GM12878 (cell line): ENCODE data around the gene ZDHHC14. TPM values are rescaled to one million over a fixed set of nuclear protein-coding genes. Genes with fewer than 3 reads are reported as not detected.
A peak's percentile ranks its signal among the peaks of the same experiment; 100 is the strongest.

Source experiments
- ASH2L ChIP-seq: fragments of 300-600, 200-600 bp; sonication (generic); IDR thresholded peaks from 2 replicates; pipeline ENCODE4 v1.6.1; 2017; ENCODE audit warnings: low read depth, mild to moderate bottlenecking, borderline replicate concordance
- ATF7 ChIP-seq: fragments of 450-650 bp; IDR thresholded peaks from 2 replicates; pipeline ENCODE4 v1.6.1; 2016; ENCODE audit warnings: low read depth, mild to moderate bottlenecking
- CEBPB ChIP-seq, 2 experiments: fragments of 150-350 bp in 1 of 2; IDR thresholded peaks; 2 replicates each; pipeline ENCODE4 v1.6.1; 2012 to 2014; ENCODE audit warnings: low read depth in 2 of 2, low read length in 2 of 2, borderline replicate concordance in 1 of 2, inconsistent platforms in 1 of 2
- DPF2 ChIP-seq: fragments of 450-650 bp; IDR thresholded peaks from 2 replicates; pipeline ENCODE4 v1.6.1; 2017; ENCODE audit warnings: mild to moderate bottlenecking
- EP300 ChIP-seq, 2 experiments: fragments of 150-350 bp in 1 of 2; IDR thresholded peaks; 2 replicates each; pipeline ENCODE4 v1.6.1; 2011 to 2012; ENCODE audit warnings: low read depth in 2 of 2, low read length in 2 of 2, borderline replicate concordance in 1 of 2, improper control_type of control experiment in 1 of 2, inconsistent platforms in 1 of 2; ENCODE audit not compliant: control insufficient read depth in 1 of 2
- ETV6 ChIP-seq, 2 experiments: fragments of 450-650 bp in 1 of 2; IDR thresholded peaks in 1 of 2; conservative IDR thresholded peaks in 1 of 2; 2 replicates each; pipeline ENCODE4 v1.6.1; 2014; ENCODE audit warnings: antibody characterized with exemption in 1 of 2, borderline replicate concordance in 1 of 2, low read depth in 1 of 2, mild to moderate bottlenecking in 1 of 2, moderate library complexity in 1 of 2
- GABPA ChIP-seq: IDR thresholded peaks from 2 replicates; pipeline ENCODE4 v1.6.1; 2014; ENCODE audit warnings: antibody characterized with exemption, low read depth, mild to moderate bottlenecking, inconsistent platforms
- HCFC1 ChIP-seq: fragments of 150-350 bp; IDR thresholded peaks from 2 replicates; pipeline ENCODE4 v1.6.1; 2014; ENCODE audit warnings: low read length
- JUND ChIP-seq: IDR thresholded peaks from 2 replicates; pipeline ENCODE4 v1.6.1; 2012; ENCODE audit warnings: low read depth, mild to moderate bottlenecking, low read length, improper control_type of control experiment, moderate library complexity
- KLF5 ChIP-seq: fragments of 450-650 bp; IDR thresholded peaks from 2 replicates; pipeline ENCODE4 v1.6.1; 2014; ENCODE audit warnings: mild to moderate bottlenecking; ENCODE audit not compliant: partially characterized antibody
- LARP7 ChIP-seq: fragments of 450-650 bp; IDR thresholded peaks from 2 replicates; pipeline ENCODE4 v1.6.1; 2017; ENCODE audit warnings: mild to moderate bottlenecking
- PAX5 ChIP-seq: IDR thresholded peaks from 2 replicates; pipeline ENCODE4 v1.6.1; 2011; ENCODE audit warnings: low read depth, low read length, borderline replicate concordance
- POU2F2 ChIP-seq: IDR thresholded peaks from 3 replicates; pipeline ENCODE4 v1.6.1; 2011; ENCODE audit warnings: low read depth, mild to moderate bottlenecking, low read length, borderline replicate concordance
- RB1 ChIP-seq: fragments of 450-650 bp; formaldehyde crosslinking; IDR thresholded peaks from 2 replicates; pipeline ENCODE4 v1.6.1; 2017; ENCODE audit warnings: mild to moderate bottlenecking, borderline replicate concordance
- RELA ChIP-seq: fragments of 450-650 bp; IDR thresholded peaks from 2 replicates; pipeline ENCODE4 v1.8.0; 2014; ENCODE audit warnings: borderline replicate concordance; ENCODE audit not compliant: partially characterized antibody
- SIX5 ChIP-seq: IDR thresholded peaks from 2 replicates; pipeline ENCODE4 v1.6.1; 2011; ENCODE audit warnings: mild to moderate bottlenecking, low read depth, low read length, moderate library complexity; ENCODE audit not compliant: severe bottlenecking
- TCF7 ChIP-seq: IDR thresholded peaks from 2 replicates; pipeline ENCODE4 v1.6.1; 2014; ENCODE audit warnings: antibody characterized with exemption, borderline replicate concordance
- YBX1 ChIP-seq: fragments of 450-650 bp; IDR thresholded peaks from 2 replicates; pipeline ENCODE4 v1.6.1; 2016; ENCODE audit warnings: antibody characterized with exemption
- polyA plus RNA-seq, 11 experiments: library from polyadenylated mRNA; depleted of rRNA in 4 of 11; unstranded in 6 of 11; stranded (reverse) in 5 of 11; fragments of >200 nt; fragmentation: Nextera tagmentation in 4 of 11; fragmentation: Illumina TruSeq in 1 of 11; extraction: Ambion mirVana in 4 of 11; extraction: Trizol in 1 of 11; gene quantifications; 1 replicate in 1 of 11; 2 replicates in 10 of 11; pipeline versions ENCODE4 v1.2.1 to v1.2.3, GENCODE V29; 2011 to 2016; ENCODE audit warnings: inconsistent platforms in 2 of 11, missing spikeins in 2 of 11, low read depth in 1 of 11
- total RNA-seq, 4 experiments: library from RNA; depleted of rRNA in 3 of 4; stranded (reverse); fragments of >200 nt in 3 of 4; fragmentation: Illumina TruSeq in 1 of 4; extraction: Trizol in 1 of 4; gene quantifications; 2 replicates each; pipeline versions ENCODE4 v1.2.1 to v1.2.3, GENCODE V29; 2013 to 2021
- TF ChIP-seq, protein P1 (sequence below): fragments of 450-650 bp; IDR thresholded peaks from 2 replicates; pipeline ENCODE4 v1.6.1; 2016; ENCODE audit warnings: mild to moderate bottlenecking, moderate library complexity, borderline replicate concordance
- TF ChIP-seq, protein P2 (sequence below): fragments of 450-650 bp; IDR thresholded peaks from 2 replicates; pipeline ENCODE4 v1.6.1; 2017; ENCODE audit warnings: mild to moderate bottlenecking, moderate library complexity

The ZDHHC14 gene
- total and polyA plus RNA-seq, 10 of the 15 experiments (the other 5 are each of a cell fraction or from before 2014, with no cell fraction given): 0.15 to 16.0 (median 0.76) TPM; not detected in 1

DNA sequence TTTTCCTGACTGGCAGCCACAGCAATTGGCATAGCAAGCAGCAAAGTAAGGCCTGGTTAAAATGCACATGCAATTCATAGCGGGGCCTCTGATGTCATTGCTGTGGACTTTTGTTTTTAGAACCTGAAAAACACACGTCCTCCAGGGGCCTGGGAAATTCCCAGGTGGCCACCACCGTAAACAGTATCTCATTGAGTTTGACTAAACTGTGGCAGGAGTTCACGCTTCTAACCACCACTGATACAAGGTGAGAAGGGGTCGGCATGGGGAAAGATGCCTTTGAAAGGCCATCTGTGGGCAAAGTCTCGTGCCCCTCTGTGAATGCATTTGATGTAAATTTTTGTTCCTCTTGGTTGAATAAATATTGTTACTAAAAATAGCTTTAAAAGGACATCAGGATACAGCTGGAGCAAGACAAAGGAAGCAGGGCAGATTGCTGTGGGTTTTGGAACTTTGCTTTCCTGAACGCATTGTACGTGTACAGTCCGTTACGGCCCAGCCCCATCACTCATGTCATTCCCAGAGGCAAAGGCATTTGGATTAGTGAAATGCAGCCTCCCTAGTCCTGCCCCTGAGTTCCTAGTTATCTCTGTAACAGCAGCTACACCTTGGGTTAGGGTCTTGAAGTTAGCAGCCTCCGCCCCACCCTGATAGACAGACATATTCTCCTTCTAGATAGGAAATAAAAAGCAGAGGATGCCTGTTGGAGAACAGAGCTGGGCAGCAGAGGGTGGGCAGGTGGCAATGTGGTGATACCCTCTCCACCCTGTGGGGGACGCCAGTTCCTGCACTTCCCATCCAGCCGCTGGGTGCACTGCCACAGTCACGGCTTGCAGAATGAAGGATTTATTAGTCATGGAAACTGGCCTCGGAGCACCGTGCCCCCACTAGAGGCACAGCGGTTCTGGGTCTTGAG is 80.3 kb downstream of the ZDHHC14 start (continued):
- TF ChIP-seq, protein P1, sequence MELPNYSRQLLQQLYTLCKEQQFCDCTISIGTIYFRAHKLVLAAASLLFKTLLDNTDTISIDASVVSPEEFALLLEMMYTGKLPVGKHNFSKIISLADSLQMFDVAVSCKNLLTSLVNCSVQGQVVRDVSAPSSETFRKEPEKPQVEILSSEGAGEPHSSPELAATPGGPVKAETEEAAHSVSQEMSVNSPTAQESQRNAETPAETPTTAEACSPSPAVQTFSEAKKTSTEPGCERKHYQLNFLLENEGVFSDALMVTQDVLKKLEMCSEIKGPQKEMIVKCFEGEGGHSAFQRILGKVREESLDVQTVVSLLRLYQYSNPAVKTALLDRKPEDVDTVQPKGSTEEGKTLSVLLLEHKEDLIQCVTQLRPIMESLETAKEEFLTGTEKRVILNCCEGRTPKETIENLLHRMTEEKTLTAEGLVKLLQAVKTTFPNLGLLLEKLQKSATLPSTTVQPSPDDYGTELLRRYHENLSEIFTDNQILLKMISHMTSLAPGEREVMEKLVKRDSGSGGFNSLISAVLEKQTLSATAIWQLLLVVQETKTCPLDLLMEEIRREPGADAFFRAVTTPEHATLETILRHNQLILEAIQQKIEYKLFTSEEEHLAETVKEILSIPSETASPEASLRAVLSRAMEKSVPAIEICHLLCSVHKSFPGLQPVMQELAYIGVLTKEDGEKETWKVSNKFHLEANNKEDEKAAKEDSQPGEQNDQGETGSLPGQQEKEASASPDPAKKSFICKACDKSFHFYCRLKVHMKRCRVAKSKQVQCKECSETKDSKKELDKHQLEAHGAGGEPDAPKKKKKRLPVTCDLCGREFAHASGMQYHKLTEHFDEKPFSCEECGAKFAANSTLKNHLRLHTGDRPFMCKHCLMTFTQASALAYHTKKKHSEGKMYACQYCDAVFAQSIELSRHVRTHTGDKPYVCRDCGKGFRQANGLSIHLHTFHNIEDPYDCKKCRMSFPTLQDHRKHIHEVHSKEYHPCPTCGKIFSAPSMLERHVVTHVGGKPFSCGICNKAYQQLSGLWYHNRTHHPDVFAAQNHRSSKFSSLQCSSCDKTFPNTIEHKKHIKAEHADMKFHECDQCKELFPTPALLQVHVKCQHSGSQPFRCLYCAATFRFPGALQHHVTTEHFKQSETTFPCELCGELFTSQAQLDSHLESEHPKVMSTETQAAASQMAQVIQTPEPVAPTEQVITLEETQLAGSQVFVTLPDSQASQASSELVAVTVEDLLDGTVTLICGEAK: 0 out of 2 replicates have a peak, but pooled peaks have one; percentile 5
- TF ChIP-seq PAX5 (peak; percentile 95), CEBPB (IDR thresholded peaks at IDR 0.05; ENCODE audit: borderline replicate concordance in 1 of 2, low read depth in 2 of 2, low read length in 2 of 2) (no peak; a peak in 1 of 4 replicates), SIX5 (no peak), LARP7 (peak; percentile 24; the same call in 1 of the 2 replicates), KLF5 (peak; percentile 46), EP300 (IDR thresholded peaks at IDR 0.05; ENCODE audit: borderline replicate concordance in 1 of 2, control insufficient read depth in 1 of 2, low read depth in 2 of 2, low read length in 2 of 2) (peak; percentile 97 to 98), RB1 (peak; percentile 97; the same call in 1 of the 2 replicates), DPF2 (peak; percentile 93), POU2F2 (peak; percentile 81; the same call in 2 of the 3 replicates), GABPA (no peak), HCFC1 (no peak), ATF7 (peak; percentile 98), YBX1 (peak; percentile 96), ETV6 (conservative IDR thresholded peaks at IDR 0.05 in 1 of 2, IDR thresholded peaks at IDR 0.05 in 1 of 2; ENCODE audit: borderline replicate concordance in 1 of 2, low read depth in 1 of 2) (peak in 1 of 2 experiments; percentile 66; a peak in 2 of 4 replicates), TCF7 (peak; percentile 55; the same call in 1 of the 2 replicates), ASH2L (no peak), JUND (0 out of 2 replicates have a peak, but pooled peaks have one; percentile 54), RELA (peak; percentile 96)
- TF ChIP-seq, protein P2, sequence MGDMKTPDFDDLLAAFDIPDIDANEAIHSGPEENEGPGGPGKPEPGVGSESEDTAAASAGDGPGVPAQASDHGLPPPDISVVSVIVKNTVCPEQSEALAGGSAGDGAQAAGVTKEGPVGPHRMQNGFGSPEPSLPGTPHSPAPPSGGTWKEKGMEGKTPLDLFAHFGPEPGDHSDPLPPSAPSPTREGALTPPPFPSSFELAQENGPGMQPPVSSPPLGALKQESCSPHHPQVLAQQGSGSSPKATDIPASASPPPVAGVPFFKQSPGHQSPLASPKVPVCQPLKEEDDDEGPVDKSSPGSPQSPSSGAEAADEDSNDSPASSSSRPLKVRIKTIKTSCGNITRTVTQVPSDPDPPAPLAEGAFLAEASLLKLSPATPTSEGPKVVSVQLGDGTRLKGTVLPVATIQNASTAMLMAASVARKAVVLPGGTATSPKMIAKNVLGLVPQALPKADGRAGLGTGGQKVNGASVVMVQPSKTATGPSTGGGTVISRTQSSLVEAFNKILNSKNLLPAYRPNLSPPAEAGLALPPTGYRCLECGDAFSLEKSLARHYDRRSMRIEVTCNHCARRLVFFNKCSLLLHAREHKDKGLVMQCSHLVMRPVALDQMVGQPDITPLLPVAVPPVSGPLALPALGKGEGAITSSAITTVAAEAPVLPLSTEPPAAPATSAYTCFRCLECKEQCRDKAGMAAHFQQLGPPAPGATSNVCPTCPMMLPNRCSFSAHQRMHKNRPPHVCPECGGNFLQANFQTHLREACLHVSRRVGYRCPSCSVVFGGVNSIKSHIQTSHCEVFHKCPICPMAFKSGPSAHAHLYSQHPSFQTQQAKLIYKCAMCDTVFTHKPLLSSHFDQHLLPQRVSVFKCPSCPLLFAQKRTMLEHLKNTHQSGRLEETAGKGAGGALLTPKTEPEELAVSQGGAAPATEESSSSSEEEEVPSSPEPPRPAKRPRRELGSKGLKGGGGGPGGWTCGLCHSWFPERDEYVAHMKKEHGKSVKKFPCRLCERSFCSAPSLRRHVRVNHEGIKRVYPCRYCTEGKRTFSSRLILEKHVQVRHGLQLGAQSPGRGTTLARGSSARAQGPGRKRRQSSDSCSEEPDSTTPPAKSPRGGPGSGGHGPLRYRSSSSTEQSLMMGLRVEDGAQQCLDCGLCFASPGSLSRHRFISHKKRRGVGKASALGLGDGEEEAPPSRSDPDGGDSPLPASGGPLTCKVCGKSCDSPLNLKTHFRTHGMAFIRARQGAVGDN: peak; percentile 99
